Prostate gland (tissue), 2 donors: ENCODE data around the gene ACVR2A.

ENCODE experiments used
- CTCF ChIP-seq, 4 experiments: fragments of 200-600 bp in 2 of 4; fragments of 450-650 bp in 2 of 4; sonication (generic) in 2 of 4; IDR thresholded peaks; 1 replicate in 3 of 4; 2 replicates in 1 of 4; pipeline ENCODE4 v1.5.1; 2016 to 2019; ENCODE audit warnings: antibody characterized with exemption in 4 of 4, mild to moderate bottlenecking in 2 of 4, moderate library complexity in 2 of 4
- POLR2A ChIP-seq: fragments of 450-650 bp; IDR thresholded peaks from one replicate; pipeline ENCODE4 v1.6.1; 2016; ENCODE audit warnings: antibody characterized with exemption, mild to moderate bottlenecking
- POLR2AphosphoS5 ChIP-seq: sonication (generic); formaldehyde crosslinking; IDR thresholded peaks from one replicate; pipeline ENCODE4 v1.6.1; 2017; ENCODE audit warnings: antibody characterized with exemption

- no peak for TF ChIP-seq CTCF (IDR thresholded peaks at IDR 0.05)
- TF ChIP-seq POLR2A = no peak
- TF ChIP-seq POLR2AphosphoS5 = no peak
Measured at GRCh38 chr2:147916067-147916466, 71.2 kb downstream of the ACVR2A start.
